ENCODE data around the gene SLC7A1. TPM values are rescaled to one million over a fixed set of nuclear protein-coding genes. Genes with fewer than 3 reads are reported as not detected.

Gene SLC7A1
- total RNA-seq, 1 experiment from 2014 or later: 84.5 TPM

DNA sequence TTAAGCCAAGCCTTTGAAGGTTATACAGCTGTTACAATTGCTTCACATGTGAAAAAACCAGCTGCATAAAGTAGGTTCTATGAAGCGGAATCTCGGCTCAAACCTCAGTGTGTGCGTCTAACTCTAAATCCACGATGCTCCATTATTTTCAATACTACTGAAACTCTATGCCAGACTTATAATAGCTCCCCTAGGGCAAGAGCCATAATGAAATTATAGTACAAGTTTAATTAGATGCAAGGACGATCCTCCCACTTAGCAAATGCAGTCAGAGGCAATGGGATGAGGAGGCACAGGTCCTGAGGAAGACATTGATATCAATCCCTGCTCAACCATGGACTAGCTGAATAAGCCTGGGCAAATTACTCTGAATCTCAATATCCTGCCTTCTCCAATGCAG lies 31.1 kb downstream of the SLC7A1 start:
- Mint-ChIP-seq H3K36me3 (no peaks in the 10 kb centered on the region; the same call in 1 of the 2 replicates), H3K27me3 (ENCODE audit: low read depth) (no peaks in the 10 kb centered on the region), H3K9me3 (0 out of 2 replicates have a peak, but pooled peaks cover 5% of the 10 kb centered on the region), H3K4me3 (no peak overlapping the region), H3K4me1 (peaks cover 76% of the 10 kb centered on the region), H3K27ac (peak overlapping the region; percentile 62; the same call in 1 of the 2 replicates)
- POLR2A ChIA-PET: no interaction called here
- TF ChIP-seq, protein P1, sequence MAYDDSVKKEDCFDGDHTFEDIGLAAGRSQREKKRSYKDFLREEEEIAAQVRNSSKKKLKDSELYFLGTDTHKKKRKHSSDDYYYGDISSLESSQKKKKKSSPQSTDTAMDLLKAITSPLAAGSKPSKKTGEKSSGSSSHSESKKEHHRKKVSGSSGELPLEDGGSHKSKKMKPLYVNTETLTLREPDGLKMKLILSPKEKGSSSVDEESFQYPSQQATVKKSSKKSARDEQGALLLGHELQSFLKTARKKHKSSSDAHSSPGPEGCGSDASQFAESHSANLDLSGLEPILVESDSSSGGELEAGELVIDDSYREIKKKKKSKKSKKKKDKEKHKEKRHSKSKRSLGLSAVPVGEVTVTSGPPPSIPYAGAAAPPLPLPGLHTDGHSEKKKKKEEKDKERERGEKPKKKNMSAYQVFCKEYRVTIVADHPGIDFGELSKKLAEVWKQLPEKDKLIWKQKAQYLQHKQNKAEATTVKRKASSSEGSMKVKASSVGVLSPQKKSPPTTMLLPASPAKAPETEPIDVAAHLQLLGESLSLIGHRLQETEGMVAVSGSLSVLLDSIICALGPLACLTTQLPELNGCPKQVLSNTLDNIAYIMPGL (CRISPR knock-in tag; IDR thresholded peaks at IDR 0.05): no peak
- TF ChIP-seq, protein P2, sequence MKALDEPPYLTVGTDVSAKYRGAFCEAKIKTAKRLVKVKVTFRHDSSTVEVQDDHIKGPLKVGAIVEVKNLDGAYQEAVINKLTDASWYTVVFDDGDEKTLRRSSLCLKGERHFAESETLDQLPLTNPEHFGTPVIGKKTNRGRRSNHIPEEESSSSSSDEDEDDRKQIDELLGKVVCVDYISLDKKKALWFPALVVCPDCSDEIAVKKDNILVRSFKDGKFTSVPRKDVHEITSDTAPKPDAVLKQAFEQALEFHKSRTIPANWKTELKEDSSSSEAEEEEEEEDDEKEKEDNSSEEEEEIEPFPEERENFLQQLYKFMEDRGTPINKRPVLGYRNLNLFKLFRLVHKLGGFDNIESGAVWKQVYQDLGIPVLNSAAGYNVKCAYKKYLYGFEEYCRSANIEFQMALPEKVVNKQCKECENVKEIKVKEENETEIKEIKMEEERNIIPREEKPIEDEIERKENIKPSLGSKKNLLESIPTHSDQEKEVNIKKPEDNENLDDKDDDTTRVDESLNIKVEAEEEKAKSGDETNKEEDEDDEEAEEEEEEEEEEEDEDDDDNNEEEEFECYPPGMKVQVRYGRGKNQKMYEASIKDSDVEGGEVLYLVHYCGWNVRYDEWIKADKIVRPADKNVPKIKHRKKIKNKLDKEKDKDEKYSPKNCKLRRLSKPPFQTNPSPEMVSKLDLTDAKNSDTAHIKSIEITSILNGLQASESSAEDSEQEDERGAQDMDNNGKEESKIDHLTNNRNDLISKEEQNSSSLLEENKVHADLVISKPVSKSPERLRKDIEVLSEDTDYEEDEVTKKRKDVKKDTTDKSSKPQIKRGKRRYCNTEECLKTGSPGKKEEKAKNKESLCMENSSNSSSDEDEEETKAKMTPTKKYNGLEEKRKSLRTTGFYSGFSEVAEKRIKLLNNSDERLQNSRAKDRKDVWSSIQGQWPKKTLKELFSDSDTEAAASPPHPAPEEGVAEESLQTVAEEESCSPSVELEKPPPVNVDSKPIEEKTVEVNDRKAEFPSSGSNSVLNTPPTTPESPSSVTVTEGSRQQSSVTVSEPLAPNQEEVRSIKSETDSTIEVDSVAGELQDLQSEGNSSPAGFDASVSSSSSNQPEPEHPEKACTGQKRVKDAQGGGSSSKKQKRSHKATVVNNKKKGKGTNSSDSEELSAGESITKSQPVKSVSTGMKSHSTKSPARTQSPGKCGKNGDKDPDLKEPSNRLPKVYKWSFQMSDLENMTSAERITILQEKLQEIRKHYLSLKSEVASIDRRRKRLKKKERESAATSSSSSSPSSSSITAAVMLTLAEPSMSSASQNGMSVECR (CRISPR knock-in tag; IDR thresholded peaks at IDR 0.05; ENCODE audit: borderline replicate concordance): no peak
- no peak for TF ChIP-seq JAZF1 (CRISPR knock-in tag; IDR thresholded peaks at IDR 0.05)
- no peak for TF ChIP-seq FOXK1 (CRISPR knock-in tag; IDR thresholded peaks at IDR 0.05)
- no peak for TF ChIP-seq ZNF416 (CRISPR knock-in tag; IDR thresholded peaks at IDR 0.05)
- TF ChIP-seq ETV6 (CRISPR knock-in tag; IDR thresholded peaks at IDR 0.05): no peak
- TF ChIP-seq TCF7 (CRISPR knock-in tag; IDR thresholded peaks at IDR 0.05; ENCODE audit: low read depth): no peak
- TF ChIP-seq, protein P3, sequence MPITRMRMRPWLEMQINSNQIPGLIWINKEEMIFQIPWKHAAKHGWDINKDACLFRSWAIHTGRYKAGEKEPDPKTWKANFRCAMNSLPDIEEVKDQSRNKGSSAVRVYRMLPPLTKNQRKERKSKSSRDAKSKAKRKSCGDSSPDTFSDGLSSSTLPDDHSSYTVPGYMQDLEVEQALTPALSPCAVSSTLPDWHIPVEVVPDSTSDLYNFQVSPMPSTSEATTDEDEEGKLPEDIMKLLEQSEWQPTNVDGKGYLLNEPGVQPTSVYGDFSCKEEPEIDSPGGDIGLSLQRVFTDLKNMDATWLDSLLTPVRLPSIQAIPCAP (CRISPR knock-in tag; IDR thresholded peaks at IDR 0.05): no peak
- no peak for TF ChIP-seq CREM (CRISPR knock-in tag; IDR thresholded peaks at IDR 0.05)
- CTCF ChIA-PET: interaction anchor here (0.9 to 2.0 kb wide), 4 partner anchors 9 to 56 kb away, joined by 3 to 10 read pairs (median 6); no protein-coding TSS in a partner anchor
- DNase-seq (ENCODE audit: low spot score) (no peak), ATAC-seq (no peak)

DNA sequence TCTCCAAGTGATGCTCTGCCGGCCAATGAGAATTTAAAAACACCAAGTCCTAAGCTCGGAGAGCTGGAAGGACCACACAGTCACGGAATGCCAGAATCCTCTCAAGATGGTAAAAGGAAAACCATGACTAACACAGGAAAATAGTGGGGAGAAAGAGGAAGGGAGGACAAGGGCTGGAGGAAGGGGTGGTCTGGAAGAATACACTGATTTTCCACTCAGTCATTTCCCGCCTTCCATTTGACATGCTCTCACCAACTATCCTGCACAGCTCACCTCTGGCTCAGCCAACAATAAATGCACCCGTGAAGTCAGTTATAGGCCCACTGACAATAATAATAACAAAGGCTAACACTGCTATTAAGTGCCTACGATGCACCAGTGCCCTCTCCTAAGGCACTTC lies 31.5 kb downstream of the SLC7A1 start:
- ATAC-seq: no peak
- no peaks in the 10 kb centered on the region for H3K27me3 Mint-ChIP-seq (ENCODE audit: low read depth)
- DNase-seq (ENCODE audit: low spot score): no peak
- H3K27ac Mint-ChIP-seq: peak overlapping the region; percentile 76; the same call in 1 of the 2 replicates
- H3K4me3 Mint-ChIP-seq: no peak overlapping the region
- ChIA-PET POLR2A (no interaction called here), CTCF (interaction anchor here (1.9 to 2.0 kb wide), 2 partner anchors 10 to 56 kb away, joined by 7 to 10 read pairs; no protein-coding TSS in a partner anchor)
- no peaks in the 10 kb centered on the region; the same call in 1 of the 2 replicates for H3K36me3 Mint-ChIP-seq
- H3K9me3 Mint-ChIP-seq: 0 out of 2 replicates have a peak, but pooled peaks cover 5% of the 10 kb centered on the region
- H3K4me1 Mint-ChIP-seq: peaks cover 72% of the 10 kb centered on the region
- TF ChIP-seq, protein P4, sequence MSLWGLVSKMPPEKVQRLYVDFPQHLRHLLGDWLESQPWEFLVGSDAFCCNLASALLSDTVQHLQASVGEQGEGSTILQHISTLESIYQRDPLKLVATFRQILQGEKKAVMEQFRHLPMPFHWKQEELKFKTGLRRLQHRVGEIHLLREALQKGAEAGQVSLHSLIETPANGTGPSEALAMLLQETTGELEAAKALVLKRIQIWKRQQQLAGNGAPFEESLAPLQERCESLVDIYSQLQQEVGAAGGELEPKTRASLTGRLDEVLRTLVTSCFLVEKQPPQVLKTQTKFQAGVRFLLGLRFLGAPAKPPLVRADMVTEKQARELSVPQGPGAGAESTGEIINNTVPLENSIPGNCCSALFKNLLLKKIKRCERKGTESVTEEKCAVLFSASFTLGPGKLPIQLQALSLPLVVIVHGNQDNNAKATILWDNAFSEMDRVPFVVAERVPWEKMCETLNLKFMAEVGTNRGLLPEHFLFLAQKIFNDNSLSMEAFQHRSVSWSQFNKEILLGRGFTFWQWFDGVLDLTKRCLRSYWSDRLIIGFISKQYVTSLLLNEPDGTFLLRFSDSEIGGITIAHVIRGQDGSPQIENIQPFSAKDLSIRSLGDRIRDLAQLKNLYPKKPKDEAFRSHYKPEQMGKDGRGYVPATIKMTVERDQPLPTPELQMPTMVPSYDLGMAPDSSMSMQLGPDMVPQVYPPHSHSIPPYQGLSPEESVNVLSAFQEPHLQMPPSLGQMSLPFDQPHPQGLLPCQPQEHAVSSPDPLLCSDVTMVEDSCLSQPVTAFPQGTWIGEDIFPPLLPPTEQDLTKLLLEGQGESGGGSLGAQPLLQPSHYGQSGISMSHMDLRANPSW (CRISPR knock-in tag; conservative IDR thresholded peaks at IDR 0.05; ENCODE audit: low read depth): no peak
- TF ChIP-seq, protein P5, sequence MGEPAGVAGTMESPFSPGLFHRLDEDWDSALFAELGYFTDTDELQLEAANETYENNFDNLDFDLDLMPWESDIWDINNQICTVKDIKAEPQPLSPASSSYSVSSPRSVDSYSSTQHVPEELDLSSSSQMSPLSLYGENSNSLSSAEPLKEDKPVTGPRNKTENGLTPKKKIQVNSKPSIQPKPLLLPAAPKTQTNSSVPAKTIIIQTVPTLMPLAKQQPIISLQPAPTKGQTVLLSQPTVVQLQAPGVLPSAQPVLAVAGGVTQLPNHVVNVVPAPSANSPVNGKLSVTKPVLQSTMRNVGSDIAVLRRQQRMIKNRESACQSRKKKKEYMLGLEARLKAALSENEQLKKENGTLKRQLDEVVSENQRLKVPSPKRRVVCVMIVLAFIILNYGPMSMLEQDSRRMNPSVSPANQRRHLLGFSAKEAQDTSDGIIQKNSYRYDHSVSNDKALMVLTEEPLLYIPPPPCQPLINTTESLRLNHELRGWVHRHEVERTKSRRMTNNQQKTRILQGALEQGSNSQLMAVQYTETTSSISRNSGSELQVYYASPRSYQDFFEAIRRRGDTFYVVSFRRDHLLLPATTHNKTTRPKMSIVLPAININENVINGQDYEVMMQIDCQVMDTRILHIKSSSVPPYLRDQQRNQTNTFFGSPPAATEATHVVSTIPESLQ (CRISPR knock-in tag; IDR thresholded peaks at IDR 0.05): no peak
- no peak for TF ChIP-seq NFE2L1 (CRISPR knock-in tag; IDR thresholded peaks at IDR 0.05)
- TF ChIP-seq ZBTB21 (CRISPR knock-in tag; IDR thresholded peaks at IDR 0.05; ENCODE audit: borderline replicate concordance): no peak
- TF ChIP-seq ZNF317 (CRISPR knock-in tag; IDR thresholded peaks at IDR 0.05; ENCODE audit: borderline replicate concordance, low read depth): no peak
- TF ChIP-seq, protein P6, sequence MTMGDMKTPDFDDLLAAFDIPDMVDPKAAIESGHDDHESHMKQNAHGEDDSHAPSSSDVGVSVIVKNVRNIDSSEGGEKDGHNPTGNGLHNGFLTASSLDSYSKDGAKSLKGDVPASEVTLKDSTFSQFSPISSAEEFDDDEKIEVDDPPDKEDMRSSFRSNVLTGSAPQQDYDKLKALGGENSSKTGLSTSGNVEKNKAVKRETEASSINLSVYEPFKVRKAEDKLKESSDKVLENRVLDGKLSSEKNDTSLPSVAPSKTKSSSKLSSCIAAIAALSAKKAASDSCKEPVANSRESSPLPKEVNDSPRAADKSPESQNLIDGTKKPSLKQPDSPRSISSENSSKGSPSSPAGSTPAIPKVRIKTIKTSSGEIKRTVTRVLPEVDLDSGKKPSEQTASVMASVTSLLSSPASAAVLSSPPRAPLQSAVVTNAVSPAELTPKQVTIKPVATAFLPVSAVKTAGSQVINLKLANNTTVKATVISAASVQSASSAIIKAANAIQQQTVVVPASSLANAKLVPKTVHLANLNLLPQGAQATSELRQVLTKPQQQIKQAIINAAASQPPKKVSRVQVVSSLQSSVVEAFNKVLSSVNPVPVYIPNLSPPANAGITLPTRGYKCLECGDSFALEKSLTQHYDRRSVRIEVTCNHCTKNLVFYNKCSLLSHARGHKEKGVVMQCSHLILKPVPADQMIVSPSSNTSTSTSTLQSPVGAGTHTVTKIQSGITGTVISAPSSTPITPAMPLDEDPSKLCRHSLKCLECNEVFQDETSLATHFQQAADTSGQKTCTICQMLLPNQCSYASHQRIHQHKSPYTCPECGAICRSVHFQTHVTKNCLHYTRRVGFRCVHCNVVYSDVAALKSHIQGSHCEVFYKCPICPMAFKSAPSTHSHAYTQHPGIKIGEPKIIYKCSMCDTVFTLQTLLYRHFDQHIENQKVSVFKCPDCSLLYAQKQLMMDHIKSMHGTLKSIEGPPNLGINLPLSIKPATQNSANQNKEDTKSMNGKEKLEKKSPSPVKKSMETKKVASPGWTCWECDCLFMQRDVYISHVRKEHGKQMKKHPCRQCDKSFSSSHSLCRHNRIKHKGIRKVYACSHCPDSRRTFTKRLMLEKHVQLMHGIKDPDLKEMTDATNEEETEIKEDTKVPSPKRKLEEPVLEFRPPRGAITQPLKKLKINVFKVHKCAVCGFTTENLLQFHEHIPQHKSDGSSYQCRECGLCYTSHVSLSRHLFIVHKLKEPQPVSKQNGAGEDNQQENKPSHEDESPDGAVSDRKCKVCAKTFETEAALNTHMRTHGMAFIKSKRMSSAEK (CRISPR knock-in tag; IDR thresholded peaks at IDR 0.05; ENCODE audit: borderline replicate concordance): no peak

Measured in WTC11 (cell line).